H9 (cell line): ENCODE data around the gene CD46. TPM values are rescaled to one million over a fixed set of nuclear protein-coding genes. Genes with fewer than 3 reads are reported as not detected.

Experiments
- DNase-seq: peaks from one replicate; pipeline ENCODE4 v3.0.0-alpha.2; 2017
- H2AFZ ChIP-seq: one replicate; pipeline ENCODE4 v1.6.1; 2013; ENCODE audit warnings: mild to moderate bottlenecking, low read length, control low read depth, moderate library complexity
- H2AK5ac ChIP-seq: 2 replicates; pipeline ENCODE4 v1.6.1; 2013; ENCODE audit warnings: low read length, control low read depth, mixed read lengths; ENCODE audit not compliant: insufficient read length
- H2BK120ac ChIP-seq: one replicate; pipeline ENCODE4 v1.6.1; 2013; ENCODE audit warnings: low read depth, mild to moderate bottlenecking, low read length, control low read depth, inconsistent platforms; ENCODE audit not compliant: poor library complexity, severe bottlenecking
- H2BK12ac ChIP-seq: 2 replicates; pipeline ENCODE4 v1.6.1; 2013; ENCODE audit warnings: low read length, control low read depth, mixed read lengths, low read depth; ENCODE audit not compliant: insufficient read length
- H2BK15ac ChIP-seq: 2 replicates; pipeline ENCODE4 v1.6.1; 2013; ENCODE audit warnings: low read depth, low read length, control low read depth
- H2BK20ac ChIP-seq: one replicate; pipeline ENCODE4 v1.6.1; 2013; ENCODE audit warnings: low read depth, mild to moderate bottlenecking, low read length, control low read depth, inconsistent platforms; ENCODE audit not compliant: poor library complexity, severe bottlenecking
- H2BK5ac ChIP-seq: 2 replicates; pipeline ENCODE4 v1.6.1; 2013; ENCODE audit warnings: low read length, control low read depth, mixed read lengths; ENCODE audit not compliant: insufficient read length
- H3K14ac ChIP-seq: 2 replicates; pipeline ENCODE4 v1.6.1; 2013; ENCODE audit warnings: low read length, control low read depth; ENCODE audit not compliant: insufficient read depth
- H3K18ac ChIP-seq: 2 replicates; pipeline ENCODE4 v1.6.1; 2013; ENCODE audit warnings: low read depth, mild to moderate bottlenecking, mixed read lengths, low read length, control low read depth; ENCODE audit not compliant: insufficient read length
- H3K23ac ChIP-seq: 2 replicates; pipeline ENCODE4 v1.6.1; 2013; ENCODE audit warnings: low read length, control low read depth, mixed read lengths, low read depth; ENCODE audit not compliant: insufficient read length
- H3K23me2 ChIP-seq: 2 replicates; pipeline ENCODE4 v1.6.1; 2013; ENCODE audit warnings: low read depth, mild to moderate bottlenecking, mixed read lengths, low read length, control low read depth; ENCODE audit not compliant: insufficient read length, poor library complexity, severe bottlenecking
- H3K27ac ChIP-seq: 2 replicates; pipeline ENCODE4 v1.5.1; 2013; ENCODE audit warnings: low read length, control low read depth, mixed read lengths, low read depth; ENCODE audit not compliant: insufficient read length
- H3K27me3 ChIP-seq: 2 replicates; pipeline ENCODE4 v1.6.1; 2013; ENCODE audit warnings: low read length, control low read depth, inconsistent platforms; ENCODE audit not compliant: insufficient read depth
- H3K4ac ChIP-seq: 2 replicates; pipeline ENCODE4 v1.6.1; 2013; ENCODE audit warnings: low read depth, mild to moderate bottlenecking, control low read depth, inconsistent platforms, low read length, moderate library complexity
- H3K4me1 ChIP-seq: 2 replicates; pipeline ENCODE4 v1.6.1; 2013; ENCODE audit warnings: low read length, control low read depth, inconsistent platforms; ENCODE audit not compliant: insufficient read depth
- H3K4me2 ChIP-seq: 2 replicates; pipeline ENCODE4 v1.6.1; 2013; ENCODE audit warnings: low read length, control low read depth, mixed read lengths; ENCODE audit not compliant: insufficient read length, insufficient read depth
- H3K56ac ChIP-seq: 2 replicates; pipeline ENCODE4 v1.6.1; 2013; ENCODE audit warnings: low read depth, mild to moderate bottlenecking, mixed read lengths, low read length, control low read depth; ENCODE audit not compliant: insufficient read length
- H3K79me1 ChIP-seq: 2 replicates; pipeline ENCODE4 v1.6.1; 2013; ENCODE audit warnings: low read depth, mild to moderate bottlenecking, moderate library complexity, low read length, control low read depth, inconsistent platforms; ENCODE audit not compliant: insufficient read depth, poor library complexity, severe bottlenecking
- H3K79me2 ChIP-seq: 2 replicates; pipeline ENCODE4 v1.6.1; 2013; ENCODE audit warnings: low read length, control low read depth, inconsistent platforms; ENCODE audit not compliant: insufficient read depth
- H3K9ac ChIP-seq: 2 replicates; pipeline ENCODE4 v1.6.1; 2013; ENCODE audit warnings: low read length, control low read depth, mixed read lengths; ENCODE audit not compliant: insufficient read length; ENCODE audit errors: extremely low read depth
- H3K9me3 ChIP-seq: one replicate; pipeline ENCODE4 v1.6.1; 2013; ENCODE audit warnings: low read depth, low read length, inconsistent platforms; ENCODE audit not compliant: control insufficient read depth
- H3T11ph ChIP-seq: one replicate; pipeline ENCODE4 v1.6.1; 2013; ENCODE audit warnings: mild to moderate bottlenecking, low read length, control low read depth, inconsistent platforms
- H4K20me1 ChIP-seq: one replicate; pipeline ENCODE4 v1.6.1; 2013; ENCODE audit not compliant: control insufficient read depth, insufficient read length, insufficient read depth
- H4K5ac ChIP-seq: 2 replicates; pipeline ENCODE4 v1.6.1; 2013; ENCODE audit warnings: low read depth, mild to moderate bottlenecking, mixed read lengths, low read length, control low read depth; ENCODE audit not compliant: insufficient read length
- H4K8ac ChIP-seq: replicated peaks from 2 replicates; pipeline ENCODE4 v1.6.1; 2013; ENCODE audit warnings: low read length, control low read depth, mixed read lengths, low read depth; ENCODE audit not compliant: insufficient read length
- H4K91ac ChIP-seq: 2 replicates; pipeline ENCODE4 v1.6.1; 2013; ENCODE audit warnings: low read depth, mild to moderate bottlenecking, moderate library complexity, mixed read lengths, low read length, control low read depth; ENCODE audit not compliant: insufficient read length
- H3K27ac Mint-ChIP-seq, 3 experiments: 2 replicates in 2 of 3; 3 replicates in 1 of 3; pipeline ENCODE4 v1.8.0; 2020 to 2021; ENCODE audit warnings: mixed read lengths in 3 of 3, mild to moderate bottlenecking in 1 of 3, moderate library complexity in 1 of 3
- H3K27me3 Mint-ChIP-seq: 2 replicates; pipeline ENCODE4 v1.8.0; 2021; ENCODE audit warnings: low read depth, mild to moderate bottlenecking, moderate library complexity, mixed read lengths
- H3K36me3 Mint-ChIP-seq, 3 experiments: 2 replicates in 2 of 3; 3 replicates in 1 of 3; pipeline ENCODE4 v1.8.0; 2020 to 2021; ENCODE audit warnings: low read depth in 3 of 3, mixed read lengths in 3 of 3; ENCODE audit not compliant: insufficient read depth in 1 of 3
- H3K4me1 Mint-ChIP-seq, 2 experiments: 2 replicates each; pipeline ENCODE4 v1.8.0; 2020; ENCODE audit warnings: mixed read lengths in 2 of 2
- H3K4me3 Mint-ChIP-seq, 2 experiments: 2 replicates in 1 of 2; 3 replicates in 1 of 2; pipeline ENCODE4 v1.8.0; 2020 to 2021; ENCODE audit warnings: mild to moderate bottlenecking in 2 of 2, mixed read lengths in 2 of 2, moderate library complexity in 1 of 2
- H3K9me3 Mint-ChIP-seq, 2 experiments: 2 replicates in 1 of 2; 3 replicates in 1 of 2; pipeline ENCODE4 v1.8.0; 2020; ENCODE audit warnings: mild to moderate bottlenecking in 2 of 2, mixed read lengths in 2 of 2, moderate library complexity in 1 of 2
- WGBS: extraction: QIAGEN DNeasy Blood & Tissue Kit; methylation state at CpG from one replicate; pipeline ENCODE4 v1.1.7; 2013; ENCODE audit warnings: missing lambda C conversion rate, low lambda C conversion rate, mixed read lengths; ENCODE audit not compliant: insufficient read length; ENCODE audit errors: extremely low coverage; 5-methylcytosine and 5-hydroxymethylcytosine counted together
- total RNA-seq: library from RNA; stranded (reverse); gene quantifications from 2 replicates; pipeline ENCODE4 v1.2.1, GENCODE V29; 2021
- TF ChIP-seq, protein P1 (sequence below): fragments of 200-600 bp; sonication (generic); conservative IDR thresholded peaks from 3 replicates; pipeline ENCODE4 v1.8.0; 2021; ENCODE audit warnings: antibody characterized with exemption, mild to moderate bottlenecking

Gene CD46
- total RNA-seq, 1 experiment from 2014 or later, result 89.2 TPM

DNA sequence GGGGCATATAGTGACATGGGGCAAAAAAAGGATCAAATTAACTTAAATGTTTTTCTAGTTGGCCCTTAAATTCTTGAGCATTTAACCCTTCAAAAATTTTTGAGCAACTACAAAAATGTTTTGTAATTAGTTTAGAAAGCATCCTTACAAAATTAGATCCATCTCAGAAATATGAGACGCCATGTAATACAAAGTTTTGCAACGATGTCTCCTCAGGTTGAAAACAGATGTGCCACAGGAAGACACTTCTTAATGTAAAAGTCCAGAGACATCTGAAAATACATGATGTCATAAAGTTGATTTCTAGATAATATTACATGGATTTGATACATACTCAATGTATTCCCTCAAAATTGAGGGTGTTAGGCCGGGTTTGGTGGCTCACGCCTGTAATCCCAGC is 37.5 kb downstream of the CD46 start:
- Histone ChIP-seq H2BK20ac (no peak overlapping the region), H3K9ac (no peak overlapping the region), H2BK15ac (no peak overlapping the region), H3K27me3 (no peaks in the 10 kb centered on the region), H3K4me1 (no peaks in the 10 kb centered on the region), H4K5ac (no peak overlapping the region), H2BK5ac (no peak overlapping the region), H2AFZ (no peak overlapping the region), H3K14ac (no peak overlapping the region), H3K79me2 (no peaks in the 10 kb centered on the region), H3T11ph (no peak overlapping the region), H3K79me1 (no peaks in the 10 kb centered on the region), H2BK120ac (no peak overlapping the region), H3K23me2 (no peaks in the 10 kb centered on the region), H4K91ac (no peak overlapping the region), H3K23ac (no peak overlapping the region), H2BK12ac (no peak overlapping the region), H3K9me3 (no peaks in the 10 kb centered on the region), H3K27ac (no peak overlapping the region), H2AK5ac (no peak overlapping the region), H3K56ac (no peak overlapping the region), H3K4ac (no peak overlapping the region), H3K4me2 (no peak overlapping the region), H4K8ac (no peak overlapping the region), H4K20me1 (no peaks in the 10 kb centered on the region), H3K18ac (no peak overlapping the region)
- TF ChIP-seq, protein P1, sequence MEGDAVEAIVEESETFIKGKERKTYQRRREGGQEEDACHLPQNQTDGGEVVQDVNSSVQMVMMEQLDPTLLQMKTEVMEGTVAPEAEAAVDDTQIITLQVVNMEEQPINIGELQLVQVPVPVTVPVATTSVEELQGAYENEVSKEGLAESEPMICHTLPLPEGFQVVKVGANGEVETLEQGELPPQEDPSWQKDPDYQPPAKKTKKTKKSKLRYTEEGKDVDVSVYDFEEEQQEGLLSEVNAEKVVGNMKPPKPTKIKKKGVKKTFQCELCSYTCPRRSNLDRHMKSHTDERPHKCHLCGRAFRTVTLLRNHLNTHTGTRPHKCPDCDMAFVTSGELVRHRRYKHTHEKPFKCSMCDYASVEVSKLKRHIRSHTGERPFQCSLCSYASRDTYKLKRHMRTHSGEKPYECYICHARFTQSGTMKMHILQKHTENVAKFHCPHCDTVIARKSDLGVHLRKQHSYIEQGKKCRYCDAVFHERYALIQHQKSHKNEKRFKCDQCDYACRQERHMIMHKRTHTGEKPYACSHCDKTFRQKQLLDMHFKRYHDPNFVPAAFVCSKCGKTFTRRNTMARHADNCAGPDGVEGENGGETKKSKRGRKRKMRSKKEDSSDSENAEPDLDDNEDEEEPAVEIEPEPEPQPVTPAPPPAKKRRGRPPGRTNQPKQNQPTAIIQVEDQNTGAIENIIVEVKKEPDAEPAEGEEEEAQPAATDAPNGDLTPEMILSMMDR, result no peak
- Mint-ChIP-seq H3K36me3 (peaks cover 10 to 52% (median 35%) of the 10 kb centered on the region in 3 experiments; a peak in 6 of 7 replicates), H3K4me3 (no peak overlapping the region), H3K27ac (no peak overlapping the region), H3K4me1 (no peaks in the 10 kb centered on the region), H3K9me3 (no peaks in the 10 kb centered on the region), H3K27me3 (no peaks in the 10 kb centered on the region)
- WGBS, result no CpG with 5 or more reads among the region's 4 CpGs
- DNase-seq, result no peak
